Esophagus squamous epithelium (tissue), 5 donors: Measurements from ENCODE around the gene NDUFB3. TPM values are rescaled to one million over a fixed set of nuclear protein-coding genes. Genes with fewer than 3 reads are reported as not detected.
"Not testable (repeated sequence)": the region's sequence is repeated elsewhere in the genome, so short reads cannot be mapped to it uniquely, and the experiment has no call there.

Source experiments
- DNase-seq: peaks from one replicate; lab custom pipeline; 2025; lab: John Stamatoyannopoulos, UW
- H3K27ac ChIP-seq, 4 donors: fragments of 200-600 bp; sonication (generic); one replicate each; pipeline ENCODE4 v1.5.1; 2016 to 2019; ENCODE audit warnings: mild to moderate bottlenecking in 1 of 4
- H3K27me3 ChIP-seq, 4 donors: fragments of 200-600 bp; sonication (generic); 1 replicate in 3 of 4; 2 replicates in 1 of 4; pipeline versions ENCODE4 v1.5.1 to v1.6.0; 2017 to 2021; ENCODE audit warnings: antibody characterized with exemption in 1 of 4
- H3K36me3 ChIP-seq, 3 donors: fragments of 200-600 bp; sonication (generic); one replicate each; pipeline ENCODE4 v1.5.1; 2016 to 2019
- H3K4me1 ChIP-seq, 3 donors: fragments of 200-600 bp; sonication (generic); one replicate each; pipeline ENCODE4 v1.5.1; 2017 to 2019
- H3K4me3 ChIP-seq, 4 donors: fragments of 200-600 bp; sonication (generic); 1 replicate in 3 of 4; 2 replicates in 1 of 4; pipeline ENCODE4 v1.5.1; 2016 to 2019; ENCODE audit warnings: mild to moderate bottlenecking in 2 of 4, moderate library complexity in 1 of 4
- H3K9me3 ChIP-seq, 3 donors: fragments of 200-600 bp; sonication (generic); one replicate each; pipeline ENCODE4 v1.5.1; 2016 to 2019
- CTCF ChIP-seq, 6 experiments: fragments of 450-650 bp in 4 of 6; fragments of 200-600 bp in 2 of 6; sonication (generic) in 2 of 6; IDR thresholded peaks; one replicate each; pipeline ENCODE4 v1.5.1; 2016 to 2019; ENCODE audit warnings: antibody characterized with exemption in 6 of 6, mild to moderate bottlenecking in 4 of 6, moderate library complexity in 4 of 6
- POLR2A ChIP-seq, 4 donors: fragments of 450-650 bp; IDR thresholded peaks; one replicate each; pipeline ENCODE4 v1.6.1; 2017; ENCODE audit warnings: antibody characterized with exemption in 4 of 4, mild to moderate bottlenecking in 4 of 4, moderate library complexity in 3 of 4
- WGBS, 2 donors: methylation state at CpG; one replicate each; pipeline ENCODE4 v1.1.5; 2018; 5-methylcytosine and 5-hydroxymethylcytosine counted together
- intact Hi-C: fragments of 100-400 bp; cut with DNase I; formaldehyde crosslinking; loops from one replicate; pipeline ENCODE4 v1.15.0; 2022
- total RNA-seq, 4 donors: library from RNA; depleted of rRNA; stranded (reverse); fragments of >200 nt; gene quantifications; one replicate each; pipeline ENCODE4 v1.1.0, GENCODE V29; 2016
- donor health status: DM: yes; HTN: yes; CAD: no.

NDUFB3 gene
- 100 to 1,000 TPM in 1 of 4 donors, 10 to 100 TPM in 3; 63.6 to 111 (median 77.3) TPM for total RNA-seq

DNA sequence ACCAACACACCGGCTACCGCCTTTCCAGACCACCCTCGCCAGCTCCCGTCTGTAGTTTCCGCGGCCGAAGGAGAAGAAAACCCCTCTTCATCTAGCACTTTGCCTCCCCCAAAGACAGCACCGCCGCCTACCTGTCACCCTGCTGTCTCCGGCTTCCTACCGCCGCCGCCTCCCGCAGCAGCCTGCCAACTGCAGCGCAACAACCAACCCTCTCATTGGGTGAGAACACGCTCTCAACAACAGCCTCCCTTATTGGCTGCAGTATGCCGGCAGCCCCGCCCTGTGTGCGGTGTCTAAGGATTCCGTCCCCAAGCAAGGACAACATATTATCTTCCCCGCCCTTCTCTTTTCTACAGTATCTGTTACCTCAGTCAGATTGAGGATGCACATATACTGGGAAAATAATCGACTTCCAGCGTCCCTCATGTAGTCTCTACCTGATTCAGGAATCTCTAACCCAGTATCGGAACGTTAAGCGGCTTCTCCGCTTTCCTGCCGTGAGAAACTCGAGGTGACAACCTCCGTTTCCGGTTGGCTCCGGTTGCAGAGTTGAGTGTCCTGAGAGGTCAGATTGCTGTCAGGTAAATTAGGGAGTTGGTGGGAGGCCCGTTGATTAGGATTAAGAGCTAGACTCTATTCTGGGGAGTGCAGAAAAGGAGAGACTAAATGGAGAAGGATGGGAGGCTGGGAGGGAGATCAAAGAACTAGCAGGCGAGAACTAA is at the start of gene NDUFB3, which contains the start of gene HYCC2:
TSS of gene NDUFB3 (plus strand) at position 523 of the 722 bp plus-strand sequence. CDS start 6,882 bp downstream, outside the sequence.
TSS of gene HYCC2 (minus strand) at position 193 of the 722 bp plus-strand sequence. CDS start 47,662 bp downstream, outside the sequence.
- Histone ChIP-seq H3K9me3 (no peaks in the 10 kb centered on the region), H3K4me1 (peaks cover 31 to 80% (median 41%) of the 10 kb centered on the region in 3 donors), H3K36me3 (no peaks in the 10 kb centered on the region), H3K27me3 (no peaks in the 10 kb centered on the region), H3K4me3 (peak within 1 kb of the TSS; percentile 78 to 98 (median 90)), H3K27ac (peak within 1 kb of the TSS; percentile 91 to 97 (median 94))
- peak in 3 of 4 donors; percentile 55 to 83 (median 58) for TF ChIP-seq POLR2A (IDR thresholded peaks at IDR 0.05)
- TF ChIP-seq CTCF (IDR thresholded peaks at IDR 0.05) = peak in 5 of 6 experiments; percentile 26 to 58 (median 44)
- 0% methylated on average over 22 to 34 of the region's 34 CpGs for WGBS, 2 donors
- DNase-seq = peak; percentile 65
- intact Hi-C loops = no loop called here

DNA sequence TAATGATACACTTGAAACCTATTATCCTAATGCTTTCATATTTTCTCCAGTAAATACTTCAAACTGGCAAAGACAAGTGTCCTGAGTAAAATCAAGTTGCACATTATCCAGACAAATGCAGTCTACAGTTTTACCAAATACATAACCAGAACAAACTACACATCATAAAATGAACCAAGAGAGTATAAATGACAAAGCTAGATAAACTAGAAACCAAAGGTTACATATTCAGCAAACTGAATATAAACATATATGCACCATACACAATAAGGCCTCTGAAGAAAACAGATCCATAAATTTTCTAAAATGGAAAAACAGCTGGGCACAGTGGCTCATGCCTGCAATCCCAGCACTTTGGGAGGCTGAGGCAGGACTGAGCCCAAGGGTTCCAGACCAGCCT is 47.3 kb upstream of the NDUFB3 start:
- intact Hi-C loops = no loop called here
- DNase-seq = no peak
- Histone ChIP-seq H3K27me3 (no peaks in the 10 kb centered on the region), H3K9me3 (no peaks in the 10 kb centered on the region), H3K27ac (no peak overlapping the region), H3K36me3 (peaks cover 0 to 48% (median 0%) of the 10 kb centered on the region in 3 donors), H3K4me3 (no peak overlapping the region), H3K4me1 (no peaks in the 10 kb centered on the region)
- no peak for TF ChIP-seq POLR2A (IDR thresholded peaks at IDR 0.05)
- no peak for TF ChIP-seq CTCF (IDR thresholded peaks at IDR 0.05)

DNA sequence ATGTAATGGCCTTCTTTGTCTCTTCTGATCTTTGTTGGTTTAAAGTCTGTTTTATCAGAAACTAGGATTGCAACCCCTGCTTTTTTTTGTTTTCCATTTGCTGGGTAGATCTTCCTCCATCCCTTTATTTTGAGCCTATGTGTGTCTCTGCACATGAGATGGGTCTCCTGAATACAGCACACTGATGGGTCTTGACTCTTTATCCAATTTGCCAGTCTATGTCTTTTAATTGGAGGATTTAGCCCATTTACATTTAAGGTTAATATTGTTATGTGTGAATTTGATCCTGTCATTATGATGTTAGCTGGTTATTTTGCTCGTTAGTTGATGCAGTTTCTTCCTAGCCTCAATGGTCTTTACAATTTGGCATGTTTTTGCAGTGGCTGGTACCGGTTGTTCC is 37.4 kb upstream of the NDUFB3 start:
- H3K4me1 ChIP-seq, H3K27ac ChIP-seq, H3K4me3 ChIP-seq, intact Hi-C loops, H3K9me3 ChIP-seq, DNase-seq, H3K27me3 ChIP-seq: not testable (repeated sequence)
- peaks cover 0 to 19% (median 0%) of the 10 kb centered on the region in 3 donors for H3K36me3 ChIP-seq
- 100% methylated on average over 1 of the region's 2 CpGs for WGBS, 2 donors

- H3K4me1 ChIP-seq, H3K9me3 ChIP-seq, H3K4me3 ChIP-seq, DNase-seq, H3K27me3 ChIP-seq, H3K27ac ChIP-seq, intact Hi-C loops: not testable (repeated sequence)
- peaks cover 0 to 32% (median 0%) of the 10 kb centered on the region in 3 donors for H3K36me3 ChIP-seq
- 84 to 93% methylated on average over 4 of the region's 4 CpGs for WGBS, 2 donors
Measured at GRCh38 chr2:201038361-201038760, 33.4 kb upstream of the NDUFB3 start.

- DNase-seq = no peak
- Histone ChIP-seq H3K27me3 (no peaks in the 10 kb centered on the region), H3K9me3 (no peaks in the 10 kb centered on the region), H3K36me3 (peaks cover 0 to 36% (median 0%) of the 10 kb centered on the region in 3 donors), H3K27ac (no peak overlapping the region), H3K4me1 (no peaks in the 10 kb centered on the region), H3K4me3 (no peak overlapping the region)
- WGBS, 2 donors = 92% methylated on average over 2 of the region's 2 CpGs
- TF ChIP-seq POLR2A (IDR thresholded peaks at IDR 0.05) (no peak), CTCF (IDR thresholded peaks at IDR 0.05) (no peak)
- intact Hi-C loops = no loop called here
Measured at GRCh38 chr2:201038855-201039254, 32.9 kb upstream of the NDUFB3 start.

DNA sequence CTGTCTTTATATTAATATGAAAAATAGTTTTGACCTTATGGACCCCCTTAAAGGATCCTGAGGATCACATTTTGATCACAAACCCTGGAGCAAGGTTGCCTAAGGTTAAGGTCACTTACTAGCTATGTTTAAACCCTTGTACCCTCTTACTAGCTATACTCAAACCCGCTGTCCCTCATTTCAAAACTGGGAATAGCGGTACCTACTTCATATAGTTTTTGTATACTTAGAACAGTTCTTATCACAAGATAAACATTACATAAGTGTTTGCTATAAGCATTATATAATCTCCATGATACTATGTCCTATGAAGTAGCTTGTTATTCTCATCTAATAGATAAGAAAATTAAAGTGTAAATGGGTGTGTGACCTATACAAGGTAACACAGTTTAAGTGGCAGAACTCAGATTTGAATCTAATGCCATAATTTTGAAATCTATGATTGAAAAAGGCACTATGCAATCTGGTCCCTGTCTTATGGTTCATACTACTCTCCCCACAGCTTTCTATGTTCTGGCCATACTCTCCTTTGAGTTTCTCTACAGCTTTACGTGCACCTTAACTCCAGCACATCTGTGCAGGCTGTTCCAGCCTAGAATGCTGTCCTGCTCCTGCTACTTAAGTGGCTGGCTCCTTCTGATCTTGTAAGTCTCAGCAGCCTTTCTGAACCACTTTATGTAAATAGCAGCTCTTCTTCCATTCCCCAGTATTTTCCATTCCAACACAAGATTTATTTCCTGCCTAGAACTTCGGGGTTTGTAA is 30.8 kb upstream of the NDUFB3 start:
- no peak overlapping the region for H3K27ac ChIP-seq
- no peaks in the 10 kb centered on the region for H3K4me1 ChIP-seq
- peaks cover 0 to 49% (median 0%) of the 10 kb centered on the region in 3 donors for H3K36me3 ChIP-seq
- TF ChIP-seq CTCF (IDR thresholded peaks at IDR 0.05) (no peak), POLR2A (IDR thresholded peaks at IDR 0.05) (no peak)
- no peak for DNase-seq
- no peaks in the 10 kb centered on the region for H3K27me3 ChIP-seq
- no peak overlapping the region for H3K4me3 ChIP-seq
- intact Hi-C loops = no loop called here
- no peaks in the 10 kb centered on the region for H3K9me3 ChIP-seq
- WGBS, 2 donors = 86 to 89% methylated on average over 4 of the region's 4 CpGs

DNA sequence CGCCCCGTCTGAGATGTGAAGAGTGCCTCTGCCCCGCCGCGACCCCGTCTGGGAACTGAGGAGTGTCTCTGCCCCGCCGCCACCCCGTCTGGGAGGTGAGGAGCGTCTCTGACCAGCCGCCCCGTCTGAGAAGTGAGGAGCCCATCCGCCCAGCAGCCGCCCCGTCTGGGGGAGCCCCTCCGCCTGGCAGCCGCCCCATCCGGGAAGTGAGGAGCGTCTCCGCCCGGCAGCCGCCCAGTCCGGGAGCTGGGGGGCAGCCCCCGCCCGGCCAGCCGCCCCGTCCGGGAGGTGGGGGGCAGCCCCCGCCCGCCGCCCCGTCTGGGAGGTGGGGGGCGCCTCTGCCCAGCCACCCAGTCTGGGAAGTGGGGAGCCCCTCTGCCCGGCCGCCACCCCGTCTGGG is 29.4 kb upstream of the NDUFB3 start:
- H3K27ac ChIP-seq, H3K9me3 ChIP-seq, H3K4me1 ChIP-seq, H3K27me3 ChIP-seq, DNase-seq, intact Hi-C loops, H3K4me3 ChIP-seq: not testable (repeated sequence)
- WGBS, 2 donors = no CpG with 5 or more reads among the region's 36 CpGs
- H3K36me3 ChIP-seq = peaks cover 0 to 49% (median 0%) of the 10 kb centered on the region in 3 donors

DNA sequence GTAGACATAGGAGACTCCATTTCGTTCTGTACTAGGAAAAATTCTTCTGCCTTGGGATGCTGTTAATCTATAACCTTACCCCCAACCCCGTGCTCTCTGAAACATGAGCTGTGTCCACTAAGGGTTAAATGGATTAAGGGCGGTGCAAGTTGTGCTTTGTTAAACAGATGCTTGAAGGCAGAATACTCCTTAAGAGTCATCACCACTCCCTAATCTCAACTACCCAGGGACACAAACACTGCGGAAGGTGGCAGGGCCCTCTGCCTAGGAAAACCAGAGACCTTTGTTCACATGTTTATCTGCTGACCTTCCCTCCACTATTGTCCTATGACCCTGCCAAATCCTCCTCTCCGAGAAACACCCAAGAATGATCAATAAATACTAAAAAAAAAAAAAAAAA is 28.8 kb upstream of the NDUFB3 start:
- peaks cover 0 to 48% (median 0%) of the 10 kb centered on the region in 3 donors for H3K36me3 ChIP-seq
- H3K4me3 ChIP-seq, H3K4me1 ChIP-seq, H3K9me3 ChIP-seq, H3K27ac ChIP-seq, DNase-seq, intact Hi-C loops, H3K27me3 ChIP-seq: not testable (repeated sequence)
- WGBS, 2 donors = 88 to 92% methylated on average over 4 to 5 of the region's 5 CpGs
